ELR (cell line): ENCODE results near the gene USP24.
"Not testable (repeated sequence)": the region's sequence is repeated elsewhere in the genome, so short reads cannot be mapped to it uniquely, and the experiment has no call there.

Source experiments
- DNase-seq: peaks from one replicate; pipeline ENCODE4 v3.0.0-alpha.2; 2015; ENCODE audit warnings: low read depth

Gene USP24

DNA sequence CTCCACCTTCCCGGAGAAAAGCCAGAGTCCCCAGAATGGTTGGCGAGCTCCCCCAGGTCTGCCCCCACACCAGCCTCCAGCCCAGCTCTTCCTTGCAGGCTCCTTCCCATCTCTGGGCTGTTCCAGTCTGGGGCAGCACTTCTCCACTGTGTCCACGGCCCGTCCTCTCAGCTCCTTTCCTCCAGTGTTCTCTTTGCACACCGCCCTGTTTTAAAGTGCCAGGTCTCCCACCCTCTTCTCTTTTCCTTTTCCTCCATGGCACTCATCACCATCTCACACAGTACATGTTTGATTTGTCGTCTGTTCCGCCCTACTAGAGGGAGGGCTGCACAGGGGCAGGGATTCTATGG is 181.9 kb downstream of the USP24 start:
- no peak for DNase-seq

GRCh38 chr1:55031098-55031497 is 184.1 kb downstream of the USP24 start:
- DNase-seq: not testable (repeated sequence)

DNA sequence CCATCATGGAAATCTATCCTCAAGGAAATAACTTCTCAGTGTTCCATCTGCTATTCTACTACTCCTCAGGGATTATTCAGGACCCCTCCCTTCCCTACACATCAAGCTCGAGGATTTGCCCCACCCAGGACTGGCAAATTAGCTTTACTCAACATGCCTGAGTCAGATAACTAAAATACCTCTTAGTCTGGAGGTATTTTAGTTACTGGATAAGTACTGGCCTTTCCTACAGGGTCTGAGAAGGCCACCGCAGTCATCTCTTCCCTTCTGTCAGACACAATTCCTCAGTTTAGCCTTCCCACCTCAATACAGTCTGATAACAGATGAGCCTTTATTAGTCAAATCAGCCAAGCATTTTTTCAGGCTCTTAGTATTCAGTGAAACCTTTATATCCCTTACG is 188.5 kb downstream of the USP24 start:
- DNase-seq: not testable (repeated sequence)

GRCh38 chr1:55024163-55024562 is 191.0 kb downstream of the USP24 start:
- not testable (repeated sequence) for DNase-seq

DNA sequence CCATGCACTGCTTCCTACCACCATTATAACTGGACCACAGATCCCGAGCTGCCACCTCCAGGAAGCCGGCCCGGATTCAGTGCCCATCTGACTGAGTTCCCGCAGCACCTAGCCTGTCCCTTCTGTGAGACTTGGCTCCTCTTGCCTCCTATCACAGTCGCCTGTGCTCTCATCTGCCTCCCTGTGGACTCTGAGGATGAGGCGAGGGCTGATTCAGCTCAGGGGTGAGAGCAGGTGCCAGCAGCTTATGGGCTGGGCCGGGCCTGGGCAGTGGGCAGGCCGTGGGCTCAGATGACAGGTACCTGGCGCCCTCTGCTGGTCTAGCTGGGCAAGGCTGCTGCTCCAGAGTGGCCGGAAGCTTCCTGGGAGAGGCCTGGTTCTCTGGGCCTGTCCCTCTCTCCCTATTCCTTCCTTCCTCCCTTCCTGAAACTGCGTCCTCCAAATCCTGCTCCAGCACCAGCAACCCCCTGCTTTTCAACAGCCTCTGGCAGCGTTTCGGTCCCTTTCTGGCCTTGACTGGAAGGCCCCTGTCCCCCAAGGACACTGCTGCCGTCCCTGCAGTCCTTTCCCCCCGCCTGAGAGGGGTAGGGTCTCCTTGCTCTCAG is 193.1 kb downstream of the USP24 start:
- DNase-seq: peak; percentile 93

GRCh38 chr1:55018395-55018794 is 196.8 kb downstream of the USP24 start:
- no peak for DNase-seq
